ENCODE measurements around the gene COL5A1.

Gene COL5A1

DNA sequence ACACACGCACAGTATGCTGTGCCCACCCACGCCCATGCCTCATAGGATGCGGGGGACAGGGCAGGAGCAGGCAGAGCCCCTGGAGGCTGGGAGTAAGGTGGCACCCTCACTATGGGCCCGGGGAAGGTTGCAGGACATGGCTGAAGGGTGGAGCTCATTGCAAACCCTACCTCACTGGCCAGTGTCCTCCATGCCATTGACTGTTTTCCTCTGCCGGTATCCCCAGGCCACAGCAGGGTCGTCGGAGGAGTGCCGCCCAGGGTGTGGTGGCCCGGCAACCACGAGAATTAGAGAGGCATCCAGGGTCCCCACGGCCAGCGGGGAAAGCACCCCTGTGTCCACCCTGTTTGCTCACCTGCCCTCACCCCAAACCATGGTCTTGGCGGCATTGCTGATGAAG is 179.3 kb downstream of the COL5A1 start:
- peaks cover 96% of the 10 kb centered on the region for H3K36me3 ChIP-seq (ENCODE audit: insufficient read depth, insufficient read length, low read length)
- no peaks in the 10 kb centered on the region for H3K27me3 ChIP-seq (ENCODE audit: insufficient read depth, insufficient read length)
- no peaks in the 10 kb centered on the region for H3K4me1 ChIP-seq (ENCODE audit: insufficient read depth, insufficient read length)
- no peaks in the 10 kb centered on the region for H3K9me3 ChIP-seq (ENCODE audit: insufficient read depth, low read length)
- H3K4me3 ChIP-seq (ENCODE audit: insufficient read length, low read depth) = no peak overlapping the region
- TF ChIP-seq SUZ12 (IDR thresholded peaks at IDR 0.05; ENCODE audit: extremely low read depth, insufficient read depth, insufficient read length) (no peak), ZNF274 (IDR thresholded peaks at IDR 0.05; ENCODE audit: low read depth, low read length) (no peak), YY1 (IDR thresholded peaks at IDR 0.05; ENCODE audit: insufficient read depth, insufficient read length) (no peak)
- H3K9ac ChIP-seq (ENCODE audit: insufficient read length, low read depth) = no peak overlapping the region
- no peak for DNase-seq (ENCODE audit: low read depth, low spot score)

DNA sequence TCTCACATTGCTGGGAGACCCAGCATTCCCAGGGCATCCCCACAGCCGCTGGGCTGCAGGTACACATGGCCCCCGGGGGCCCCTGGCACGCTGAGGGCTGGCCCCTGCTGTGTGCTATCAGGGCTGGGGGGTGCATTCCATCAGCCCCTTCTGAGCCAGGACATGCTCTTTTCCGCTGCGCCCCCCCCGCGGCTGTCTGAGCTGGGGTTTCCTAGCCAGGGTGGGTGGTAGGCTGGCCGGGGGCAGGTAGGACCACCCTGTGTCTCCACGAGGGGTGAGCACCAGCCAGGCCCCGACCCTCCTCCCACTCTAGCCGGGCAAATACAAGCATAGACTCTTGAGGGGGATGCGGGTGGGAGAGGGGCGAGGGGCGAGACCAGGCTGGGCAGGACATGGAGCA is 180.9 kb downstream of the COL5A1 start:
- H3K36me3 ChIP-seq (ENCODE audit: insufficient read depth, insufficient read length, low read length) = peaks cover 92% of the 10 kb centered on the region
- no peaks in the 10 kb centered on the region for H3K4me1 ChIP-seq (ENCODE audit: insufficient read depth, insufficient read length)
- H3K4me3 ChIP-seq (ENCODE audit: insufficient read length, low read depth) = no peak overlapping the region
- TF ChIP-seq SUZ12 (IDR thresholded peaks at IDR 0.05; ENCODE audit: extremely low read depth, insufficient read depth, insufficient read length) (no peak), ZNF274 (IDR thresholded peaks at IDR 0.05; ENCODE audit: low read depth, low read length) (no peak), YY1 (IDR thresholded peaks at IDR 0.05; ENCODE audit: insufficient read depth, insufficient read length) (no peak)
- no peaks in the 10 kb centered on the region for H3K27me3 ChIP-seq (ENCODE audit: insufficient read depth, insufficient read length)
- H3K9ac ChIP-seq (ENCODE audit: insufficient read length, low read depth) = no peak overlapping the region
- H3K9me3 ChIP-seq (ENCODE audit: insufficient read depth, low read length) = no peaks in the 10 kb centered on the region
- DNase-seq (ENCODE audit: low read depth, low spot score) = no peak

DNA sequence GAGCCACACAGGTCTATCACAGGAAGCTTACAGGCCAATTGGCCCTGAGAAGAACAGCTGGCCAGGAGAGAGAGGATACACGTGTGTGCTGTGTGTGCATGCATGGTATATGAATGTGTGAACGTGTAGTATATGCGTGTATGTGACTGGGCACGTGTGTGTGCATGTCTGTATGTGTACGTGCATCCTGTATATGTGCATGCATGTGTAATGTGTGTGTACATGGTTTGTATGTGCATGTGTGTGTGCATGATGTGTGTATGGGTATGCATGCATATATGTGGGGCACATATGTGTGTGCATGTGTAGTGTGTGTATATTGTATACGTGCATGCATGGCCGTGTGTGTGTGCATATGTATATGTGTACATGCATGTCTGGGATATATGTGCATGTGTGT is 182.0 kb downstream of the COL5A1 start:
- H3K4me1 ChIP-seq (ENCODE audit: insufficient read depth, insufficient read length) = no peaks in the 10 kb centered on the region
- TF ChIP-seq ZNF274 (IDR thresholded peaks at IDR 0.05; ENCODE audit: low read depth, low read length) = no peak
- no peak for TF ChIP-seq YY1 (IDR thresholded peaks at IDR 0.05; ENCODE audit: insufficient read depth, insufficient read length)
- no peak for TF ChIP-seq SUZ12 (IDR thresholded peaks at IDR 0.05; ENCODE audit: extremely low read depth, insufficient read depth, insufficient read length)
- H3K4me3 ChIP-seq (ENCODE audit: insufficient read length, low read depth) = no peak overlapping the region
- no peak for DNase-seq (ENCODE audit: low read depth, low spot score)
- no peaks in the 10 kb centered on the region for H3K27me3 ChIP-seq (ENCODE audit: insufficient read depth, insufficient read length)
- no peaks in the 10 kb centered on the region for H3K9me3 ChIP-seq (ENCODE audit: insufficient read depth, low read length)
- H3K9ac ChIP-seq (ENCODE audit: insufficient read length, low read depth) = no peak overlapping the region
- H3K36me3 ChIP-seq (ENCODE audit: insufficient read depth, insufficient read length, low read length) = peaks cover 92% of the 10 kb centered on the region

GRCh38 chr9:134824583-134824982 is 183.0 kb downstream of the COL5A1 start:
- no peaks in the 10 kb centered on the region for H3K27me3 ChIP-seq (ENCODE audit: insufficient read depth, insufficient read length)
- no peak for DNase-seq (ENCODE audit: low read depth, low spot score)
- H3K36me3 ChIP-seq (ENCODE audit: insufficient read depth, insufficient read length, low read length) = peaks cover 93% of the 10 kb centered on the region
- TF ChIP-seq ZNF274 (IDR thresholded peaks at IDR 0.05; ENCODE audit: low read depth, low read length) = no peak
- TF ChIP-seq YY1 (IDR thresholded peaks at IDR 0.05; ENCODE audit: insufficient read depth, insufficient read length) = no peak
- no peak for TF ChIP-seq SUZ12 (IDR thresholded peaks at IDR 0.05; ENCODE audit: extremely low read depth, insufficient read depth, insufficient read length)
- H3K9ac ChIP-seq (ENCODE audit: insufficient read length, low read depth) = no peak overlapping the region
- no peaks in the 10 kb centered on the region for H3K4me1 ChIP-seq (ENCODE audit: insufficient read depth, insufficient read length)
- H3K9me3 ChIP-seq (ENCODE audit: insufficient read depth, low read length) = no peaks in the 10 kb centered on the region
- no peak overlapping the region for H3K4me3 ChIP-seq (ENCODE audit: insufficient read length, low read depth)

- no peaks in the 10 kb centered on the region for H3K27me3 ChIP-seq (ENCODE audit: insufficient read depth, insufficient read length)
These were observed 183.4 kb downstream of the COL5A1 start for GRCh38 chr9:134825025-134825424.

GRCh38 chr9:134826336-134827285 is 185.0 kb downstream of the COL5A1 start:
- no peak for TF ChIP-seq ZNF274 (IDR thresholded peaks at IDR 0.05; ENCODE audit: low read depth, low read length)
- no peak for TF ChIP-seq YY1 (IDR thresholded peaks at IDR 0.05; ENCODE audit: insufficient read depth, insufficient read length)
- no peak for TF ChIP-seq SUZ12 (IDR thresholded peaks at IDR 0.05; ENCODE audit: extremely low read depth, insufficient read depth, insufficient read length)
- H3K9me3 ChIP-seq (ENCODE audit: insufficient read depth, low read length) = no peaks in the 10 kb centered on the region
- no peak for DNase-seq (ENCODE audit: low read depth, low spot score)
- no peak overlapping the region for H3K9ac ChIP-seq (ENCODE audit: insufficient read length, low read depth)
- peaks cover 3% of the 10 kb centered on the region for H3K4me1 ChIP-seq (ENCODE audit: insufficient read depth, insufficient read length)
- peaks cover 92% of the 10 kb centered on the region for H3K36me3 ChIP-seq (ENCODE audit: insufficient read depth, insufficient read length, low read length)
- no peaks in the 10 kb centered on the region for H3K27me3 ChIP-seq (ENCODE audit: insufficient read depth, insufficient read length)
- H3K4me3 ChIP-seq (ENCODE audit: insufficient read length, low read depth) = no peak overlapping the region

More at GRCh38 chr9:134825025-134825424, 183.4 kb downstream of the COL5A1 start:
- no peak for DNase-seq (ENCODE audit: low read depth, low spot score)
- H3K4me1 ChIP-seq (ENCODE audit: insufficient read depth, insufficient read length) = no peaks in the 10 kb centered on the region
- no peak overlapping the region for H3K4me3 ChIP-seq (ENCODE audit: insufficient read length, low read depth)
- no peaks in the 10 kb centered on the region for H3K9me3 ChIP-seq (ENCODE audit: insufficient read depth, low read length)
- peaks cover 93% of the 10 kb centered on the region for H3K36me3 ChIP-seq (ENCODE audit: insufficient read depth, insufficient read length, low read length)
- no peak for TF ChIP-seq SUZ12 (IDR thresholded peaks at IDR 0.05; ENCODE audit: extremely low read depth, insufficient read depth, insufficient read length)
- no peak for TF ChIP-seq ZNF274 (IDR thresholded peaks at IDR 0.05; ENCODE audit: low read depth, low read length)
- no peak for TF ChIP-seq YY1 (IDR thresholded peaks at IDR 0.05; ENCODE audit: insufficient read depth, insufficient read length)
- no peak overlapping the region for H3K9ac ChIP-seq (ENCODE audit: insufficient read length, low read depth)

DNA sequence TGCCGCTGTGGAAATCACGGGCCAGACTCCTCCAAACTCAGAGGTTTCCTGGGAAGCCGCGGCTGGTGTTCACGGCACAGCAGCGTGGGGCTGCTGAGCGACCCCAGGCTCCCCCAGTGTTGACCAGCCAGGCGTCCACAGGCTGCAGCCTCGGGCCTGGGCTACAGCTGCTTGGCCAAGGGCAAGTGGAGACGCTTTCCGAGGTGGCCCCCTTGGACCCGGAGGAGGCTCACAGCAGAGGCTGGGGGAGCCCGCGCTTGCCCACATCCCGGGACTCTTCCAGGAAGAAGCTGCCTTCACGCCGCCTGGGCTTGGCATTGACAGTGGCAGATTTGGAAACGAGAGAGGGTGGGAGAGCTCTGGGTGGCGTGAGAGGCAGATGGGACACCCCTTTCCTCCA is 186.0 kb downstream of the COL5A1 start:
- peaks cover 3% of the 10 kb centered on the region for H3K4me1 ChIP-seq (ENCODE audit: insufficient read depth, insufficient read length)
- H3K27me3 ChIP-seq (ENCODE audit: insufficient read depth, insufficient read length) = no peaks in the 10 kb centered on the region
- H3K4me3 ChIP-seq (ENCODE audit: insufficient read length, low read depth) = no peak overlapping the region
- no peak for TF ChIP-seq ZNF274 (IDR thresholded peaks at IDR 0.05; ENCODE audit: low read depth, low read length)
- TF ChIP-seq YY1 (IDR thresholded peaks at IDR 0.05; ENCODE audit: insufficient read depth, insufficient read length) = no peak
- no peak for TF ChIP-seq SUZ12 (IDR thresholded peaks at IDR 0.05; ENCODE audit: extremely low read depth, insufficient read depth, insufficient read length)
- peak overlapping the region; percentile 17 for H3K9ac ChIP-seq (ENCODE audit: insufficient read length, low read depth)
- H3K36me3 ChIP-seq (ENCODE audit: insufficient read depth, insufficient read length, low read length) = peaks cover 92% of the 10 kb centered on the region
- no peak for DNase-seq (ENCODE audit: low read depth, low spot score)
- H3K9me3 ChIP-seq (ENCODE audit: insufficient read depth, low read length) = no peaks in the 10 kb centered on the region
